ENCODE data around the gene BNIP1. TPM values are rescaled to one million over a fixed set of nuclear protein-coding genes. Genes with fewer than 3 reads are reported as not detected.

BNIP1 gene
- total RNA-seq, 4 donors from 2014 or later, result 6.1 to 11.5 (median 6.8) TPM

DNA sequence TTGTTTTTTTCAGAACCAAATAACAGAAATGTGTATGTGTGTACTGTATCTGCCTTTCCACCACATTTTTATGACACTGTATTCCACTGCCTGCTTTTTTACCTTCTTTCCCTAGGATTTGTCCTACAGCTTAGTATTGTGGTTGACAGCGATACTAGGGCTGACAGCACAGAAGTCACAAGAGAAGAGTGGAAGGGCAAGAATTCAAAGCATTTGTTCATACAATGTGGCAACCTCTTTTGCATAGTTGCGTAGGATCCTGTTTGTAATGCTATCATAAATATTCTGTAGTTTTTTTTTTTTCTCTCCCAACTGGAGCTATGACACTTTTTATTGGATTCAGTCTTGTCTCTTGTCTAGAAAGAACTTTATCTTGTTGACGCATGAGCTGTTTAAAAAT is 5.6 kb upstream of the BNIP1 start:
- no peak for ATAC-seq

DNA sequence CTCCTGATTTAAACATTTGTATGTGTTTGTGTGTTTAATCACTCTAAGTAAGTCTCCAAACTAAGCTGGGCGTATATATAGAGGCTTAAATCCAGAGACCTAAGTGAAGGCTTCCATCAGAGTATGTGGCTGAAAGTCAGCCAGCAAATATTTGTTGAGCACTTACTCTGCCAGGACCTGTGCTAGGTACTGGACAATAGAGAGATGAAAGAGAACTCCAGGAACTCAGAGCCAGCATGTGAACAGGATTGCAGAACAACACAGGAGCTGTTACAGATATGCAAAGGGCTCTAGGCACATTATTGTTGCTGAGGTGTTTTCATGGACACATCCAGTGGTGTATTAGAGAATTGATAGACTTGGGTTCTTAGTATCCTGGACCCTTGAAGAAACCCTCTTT is 4.7 kb upstream of the BNIP1 start:
- no peaks in the 10 kb centered on the region for H3K4me1 ChIP-seq
- WGBS, 2 donors (ENCODE audit: low coverage in 1 of 2), result 80 to 82% methylated on average over 1 of the region's 1 CpG
- no peak overlapping the region for H3K4me3 ChIP-seq
- no peaks in the 10 kb centered on the region for H3K9me3 ChIP-seq
- ATAC-seq, result no peak
- TF ChIP-seq POLR2AphosphoS5 (IDR thresholded peaks at IDR 0.05) (no peak), EP300 (IDR thresholded peaks at IDR 0.05) (no peak), POLR2A (IDR thresholded peaks at IDR 0.05) (no peak)
- TF ChIP-seq, protein P1, sequence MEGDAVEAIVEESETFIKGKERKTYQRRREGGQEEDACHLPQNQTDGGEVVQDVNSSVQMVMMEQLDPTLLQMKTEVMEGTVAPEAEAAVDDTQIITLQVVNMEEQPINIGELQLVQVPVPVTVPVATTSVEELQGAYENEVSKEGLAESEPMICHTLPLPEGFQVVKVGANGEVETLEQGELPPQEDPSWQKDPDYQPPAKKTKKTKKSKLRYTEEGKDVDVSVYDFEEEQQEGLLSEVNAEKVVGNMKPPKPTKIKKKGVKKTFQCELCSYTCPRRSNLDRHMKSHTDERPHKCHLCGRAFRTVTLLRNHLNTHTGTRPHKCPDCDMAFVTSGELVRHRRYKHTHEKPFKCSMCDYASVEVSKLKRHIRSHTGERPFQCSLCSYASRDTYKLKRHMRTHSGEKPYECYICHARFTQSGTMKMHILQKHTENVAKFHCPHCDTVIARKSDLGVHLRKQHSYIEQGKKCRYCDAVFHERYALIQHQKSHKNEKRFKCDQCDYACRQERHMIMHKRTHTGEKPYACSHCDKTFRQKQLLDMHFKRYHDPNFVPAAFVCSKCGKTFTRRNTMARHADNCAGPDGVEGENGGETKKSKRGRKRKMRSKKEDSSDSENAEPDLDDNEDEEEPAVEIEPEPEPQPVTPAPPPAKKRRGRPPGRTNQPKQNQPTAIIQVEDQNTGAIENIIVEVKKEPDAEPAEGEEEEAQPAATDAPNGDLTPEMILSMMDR (IDR thresholded peaks at IDR 0.05), result no peak
- peaks cover 0 to 42% of the 10 kb centered on the region in 2 donors for H3K36me3 ChIP-seq
- H3K27me3 ChIP-seq, result no peaks in the 10 kb centered on the region
- H3K27ac ChIP-seq, result no peak overlapping the region

More for the DNA sequence above, 5.6 kb upstream of the BNIP1 start:
- peaks cover 3 to 50% of the 10 kb centered on the region in 2 donors for H3K36me3 ChIP-seq
- no peak overlapping the region for H3K4me3 ChIP-seq
- WGBS, 2 donors (ENCODE audit: low coverage in 1 of 2), result 100% methylated on average over 3 of the region's 3 CpGs
- H3K27me3 ChIP-seq, result no peaks in the 10 kb centered on the region
- TF ChIP-seq POLR2AphosphoS5 (IDR thresholded peaks at IDR 0.05) (no peak), EP300 (IDR thresholded peaks at IDR 0.05) (no peak), POLR2A (IDR thresholded peaks at IDR 0.05) (no peak)
- TF ChIP-seq, protein P1 (IDR thresholded peaks at IDR 0.05), result no peak
- no peak overlapping the region for H3K27ac ChIP-seq
- H3K9me3 ChIP-seq, result no peaks in the 10 kb centered on the region
- H3K4me1 ChIP-seq, result no peaks in the 10 kb centered on the region

GRCh38 chr5:173140769-173141168 is 3.6 kb upstream of the BNIP1 start:
- Histone ChIP-seq H3K4me1 (peaks cover 0 to 10% (median 0%) of the 10 kb centered on the region in 3 donors), H3K27me3 (no peaks in the 10 kb centered on the region), H3K9me3 (no peaks in the 10 kb centered on the region), H3K36me3 (peaks cover 0 to 33% of the 10 kb centered on the region in 2 donors), H3K27ac (no peak overlapping the region), H3K4me3 (no peak overlapping the region)
- TF ChIP-seq EP300 (IDR thresholded peaks at IDR 0.05), result no peak
- TF ChIP-seq POLR2AphosphoS5 (IDR thresholded peaks at IDR 0.05), result no peak
- TF ChIP-seq, protein P1 (IDR thresholded peaks at IDR 0.05), result no peak
- no peak for TF ChIP-seq POLR2A (IDR thresholded peaks at IDR 0.05)
- no peak for ATAC-seq
- 72 to 77% methylated on average over 3 to 4 of the region's 4 CpGs for WGBS, 2 donors (ENCODE audit: low coverage in 1 of 2)

DNA sequence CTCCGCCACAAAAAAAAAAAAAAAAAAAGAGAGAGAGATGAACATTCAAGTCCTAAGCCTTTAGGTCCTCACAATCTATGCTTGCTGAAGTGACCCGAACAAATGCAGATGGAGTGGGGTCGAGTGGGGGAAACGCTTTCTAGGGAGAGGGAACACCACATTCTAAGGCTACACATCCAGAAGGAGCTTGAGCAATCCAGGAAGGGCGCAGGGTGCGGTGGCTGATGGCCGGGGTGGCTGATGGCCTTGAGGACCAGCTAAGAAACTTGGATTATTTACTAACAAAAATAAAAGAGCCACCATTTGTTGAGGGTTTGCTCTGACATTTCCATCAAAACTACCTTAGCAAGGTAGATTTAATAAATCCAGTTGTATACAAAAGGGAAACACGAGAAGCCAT is 764 bp upstream of the BNIP1 start:
- 80 to 85% methylated on average over 7 of the region's 8 CpGs for WGBS, 2 donors (ENCODE audit: low coverage in 1 of 2)
- Histone ChIP-seq H3K36me3 (peaks cover 0 to 33% of the 10 kb centered on the region in 2 donors), H3K9me3 (no peaks in the 10 kb centered on the region), H3K4me1 (peaks cover 0 to 11% (median 0%) of the 10 kb centered on the region in 3 donors), H3K27ac (no peak overlapping the region), H3K4me3 (no peak overlapping the region), H3K27me3 (no peaks in the 10 kb centered on the region)
- TF ChIP-seq POLR2AphosphoS5 (IDR thresholded peaks at IDR 0.05) (no peak), EP300 (IDR thresholded peaks at IDR 0.05) (no peak), POLR2A (IDR thresholded peaks at IDR 0.05) (no peak)
- TF ChIP-seq, protein P1 (IDR thresholded peaks at IDR 0.05), result no peak
- no peak for ATAC-seq

DNA sequence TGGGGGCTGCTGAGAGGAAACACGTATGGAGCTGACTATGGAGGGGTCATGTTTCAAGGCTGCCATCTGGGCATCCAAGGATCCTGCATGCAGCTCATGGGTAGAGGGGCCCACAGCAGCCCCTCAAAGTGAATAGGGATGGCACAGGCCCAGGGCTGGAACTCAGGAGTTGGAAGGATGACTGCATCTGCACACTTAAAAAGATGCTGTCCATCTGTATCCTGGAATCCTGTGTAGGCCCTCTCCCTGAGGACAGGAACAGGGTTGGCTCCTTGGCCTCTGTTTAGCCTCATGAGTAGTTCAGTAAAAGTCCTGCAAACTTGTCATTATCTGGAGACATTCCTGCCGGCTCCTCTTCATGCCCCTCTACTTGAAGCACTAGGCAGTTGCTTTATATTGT is 4.0 kb downstream of the BNIP1 start:
- H3K27ac ChIP-seq, result no peak overlapping the region
- peaks cover 0 to 11% (median 0%) of the 10 kb centered on the region in 3 donors for H3K4me1 ChIP-seq
- peaks cover 0 to 64% of the 10 kb centered on the region in 2 donors for H3K36me3 ChIP-seq
- WGBS, 2 donors (ENCODE audit: low coverage in 1 of 2), result 33 to 60% methylated on average over 1 of the region's 2 CpGs
- H3K9me3 ChIP-seq, result no peaks in the 10 kb centered on the region
- ATAC-seq, result no peak
- TF ChIP-seq POLR2A (IDR thresholded peaks at IDR 0.05), result no peak
- TF ChIP-seq POLR2AphosphoS5 (IDR thresholded peaks at IDR 0.05), result no peak
- TF ChIP-seq EP300 (IDR thresholded peaks at IDR 0.05), result no peak
- TF ChIP-seq, protein P1 (IDR thresholded peaks at IDR 0.05), result no peak
- H3K27me3 ChIP-seq, result no peaks in the 10 kb centered on the region
- H3K4me3 ChIP-seq, result no peak overlapping the region

All from gastroesophageal sphincter (tissue), 4 donors.